Activated naive CD8-positive, alpha-beta T cell treated with anti-CD3 and anti-CD28 coated beads, Interleukin-2, amount 50 U/mL, for 24 hours (primary cell): ENCODE data around the gene PLVAP.

Source experiments
- ATAC-seq: fragments of 150-1000 bp; cut with Tn5 transposase; one replicate; pipeline ENCODE4 v1.10.0; 2021
- DNase-seq: peaks from one replicate; pipeline ENCODE4 v3.0.0; 2021
- H3K27ac Mint-ChIP-seq: one replicate; pipeline ENCODE4 v1.8.0; 2021; ENCODE audit warnings: mild to moderate bottlenecking, mixed read lengths
- H3K27me3 Mint-ChIP-seq: one replicate; pipeline ENCODE4 v1.8.0; 2021; ENCODE audit warnings: mixed read lengths
- H3K36me3 Mint-ChIP-seq: one replicate; pipeline ENCODE4 v1.8.0; 2021; ENCODE audit warnings: low read depth, mixed read lengths
- H3K4me1 Mint-ChIP-seq: one replicate; pipeline ENCODE4 v1.8.0; 2021; ENCODE audit warnings: mixed read lengths
- H3K4me3 Mint-ChIP-seq: one replicate; pipeline ENCODE4 v1.8.0; 2021; ENCODE audit warnings: mild to moderate bottlenecking, moderate library complexity, mixed read lengths
- H3K9me3 Mint-ChIP-seq: one replicate; pipeline ENCODE4 v1.8.0; 2021; ENCODE audit warnings: mixed read lengths

Gene PLVAP

DNA sequence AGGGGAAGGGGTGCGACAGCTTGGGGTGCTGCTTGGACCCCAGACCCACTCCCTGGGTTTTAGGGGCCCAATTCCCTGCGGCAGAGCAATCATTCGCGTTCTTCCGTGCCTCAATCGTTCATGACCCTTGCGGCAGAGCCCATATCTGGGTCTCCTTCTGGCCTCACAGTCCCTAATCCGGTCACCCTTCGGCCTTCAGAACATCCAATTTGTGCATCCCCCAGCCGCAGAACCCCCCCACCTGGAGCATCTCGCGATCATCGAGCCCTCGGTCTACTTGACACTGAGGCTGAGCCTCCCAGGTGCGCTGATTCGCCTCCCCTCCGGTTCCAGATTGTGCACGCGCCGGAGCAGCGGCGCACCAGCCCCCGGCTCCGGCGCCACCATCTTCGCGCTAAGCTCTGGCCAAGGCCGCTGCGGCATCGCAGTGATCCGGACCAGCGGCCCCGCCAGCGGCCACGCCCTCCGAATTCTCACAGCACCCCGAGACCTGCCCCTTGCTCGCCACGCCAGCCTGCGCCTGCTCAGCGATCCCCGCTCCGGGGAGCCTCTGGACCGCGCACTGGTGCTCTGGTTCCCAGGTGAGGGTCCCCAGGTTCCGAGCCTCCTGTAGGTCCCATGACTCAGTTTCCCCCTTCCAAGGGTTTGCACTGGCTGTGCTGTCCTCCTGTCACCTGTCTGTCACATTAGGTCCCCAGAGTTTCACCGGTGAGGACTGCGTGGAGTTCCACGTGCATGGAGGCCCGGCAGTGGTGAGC lies 39.3 kb downstream of the PLVAP start:
- DNase-seq (peak; percentile 62), ATAC-seq (no peak)
- peak overlapping the region; percentile 86 for H3K27ac Mint-ChIP-seq
- H3K9me3 Mint-ChIP-seq: no peaks in the 10 kb centered on the region
- peaks cover 2% of the 10 kb centered on the region for H3K36me3 Mint-ChIP-seq
- peak overlapping the region; percentile 95 for H3K4me3 Mint-ChIP-seq
- no peaks in the 10 kb centered on the region for H3K27me3 Mint-ChIP-seq
- H3K4me1 Mint-ChIP-seq: peaks cover 28% of the 10 kb centered on the region

DNA sequence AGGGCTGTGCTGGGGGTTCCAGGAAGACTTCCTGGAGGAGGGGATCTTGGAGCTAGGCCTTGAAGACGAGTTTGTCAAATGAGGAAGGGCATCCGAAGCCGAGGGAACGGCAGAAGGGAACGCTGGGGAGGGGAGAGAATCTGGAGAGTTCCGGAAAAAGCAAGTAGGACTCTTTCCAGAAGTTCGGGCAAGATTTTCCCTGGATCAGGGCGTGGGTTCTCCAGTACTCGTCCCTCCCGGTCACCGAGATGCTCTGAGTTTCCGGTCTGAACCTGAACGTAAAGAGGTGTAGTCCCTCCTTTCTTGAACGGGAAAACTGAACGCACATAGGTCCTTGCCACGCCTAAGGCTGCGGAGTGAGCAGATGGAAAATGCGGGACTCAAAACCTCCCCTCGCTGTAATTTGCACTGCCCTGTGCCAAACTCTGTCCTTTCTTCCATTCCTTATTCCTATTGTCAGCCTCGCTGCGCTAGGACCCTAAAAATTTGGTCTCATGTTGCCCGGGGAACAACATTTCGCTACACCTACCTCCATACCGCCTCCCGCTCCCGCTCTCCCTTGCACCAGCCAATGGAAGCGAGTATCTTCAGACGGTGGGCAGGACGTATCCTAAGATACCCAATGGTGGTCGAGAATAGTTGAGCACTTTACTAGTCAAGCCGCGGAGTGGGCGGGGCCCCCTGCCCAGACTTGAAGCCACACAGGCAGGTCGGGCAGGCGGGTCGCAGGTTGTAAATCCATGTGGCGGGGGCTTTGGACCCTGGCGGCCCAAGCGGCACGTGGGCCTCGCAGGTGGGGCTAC lies 40.1 kb downstream of the PLVAP start, which contains the start of gene GTPBP3:
Gene GTPBP3, plus strand, starts transcription at position 682 of the 803 bp plus-strand sequence. Its CDS starts 59 bp downstream, at position 741.
- no peaks in the 10 kb centered on the region for H3K9me3 Mint-ChIP-seq
- H3K4me1 Mint-ChIP-seq: peaks cover 28% of the 10 kb centered on the region

DNA sequence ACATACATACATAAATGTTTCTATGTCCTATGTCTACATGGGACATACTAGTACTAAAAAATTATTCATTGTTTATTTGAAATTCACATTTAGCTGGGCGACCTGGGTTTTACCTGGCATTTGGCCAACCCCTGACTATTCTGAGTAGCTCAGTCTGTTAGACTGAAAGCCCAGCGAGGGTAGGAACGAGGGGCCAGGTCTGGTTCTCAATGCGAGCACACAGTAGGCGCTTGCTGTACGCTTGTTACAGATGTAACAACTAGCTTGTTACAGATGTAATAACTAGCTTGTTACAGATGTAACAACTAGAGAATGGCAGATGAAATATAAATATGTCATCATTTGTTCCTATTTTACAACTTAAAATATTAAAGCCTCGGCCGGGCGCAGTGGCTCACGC lies 41.6 kb downstream of the PLVAP start:
- no peaks in the 10 kb centered on the region for H3K9me3 Mint-ChIP-seq
- H3K36me3 Mint-ChIP-seq: no peaks in the 10 kb centered on the region
- H3K4me3 Mint-ChIP-seq: no peak overlapping the region
- DNase-seq: no peak
- peaks cover 28% of the 10 kb centered on the region for H3K4me1 Mint-ChIP-seq
- no peak for ATAC-seq
- no peaks in the 10 kb centered on the region for H3K27me3 Mint-ChIP-seq
- H3K27ac Mint-ChIP-seq: no peak overlapping the region

More for the DNA sequence above, 40.1 kb downstream of the PLVAP start, which contains the start of gene GTPBP3:
- Mint-ChIP-seq H3K27ac (peak within 1 kb of the TSS; percentile 86), H3K27me3 (no peaks in the 10 kb centered on the region), H3K36me3 (no peaks in the 10 kb centered on the region), H3K4me3 (peak within 1 kb of the TSS; percentile 95)
- DNase-seq (peak; percentile 94), ATAC-seq (peak; percentile 93)

DNA sequence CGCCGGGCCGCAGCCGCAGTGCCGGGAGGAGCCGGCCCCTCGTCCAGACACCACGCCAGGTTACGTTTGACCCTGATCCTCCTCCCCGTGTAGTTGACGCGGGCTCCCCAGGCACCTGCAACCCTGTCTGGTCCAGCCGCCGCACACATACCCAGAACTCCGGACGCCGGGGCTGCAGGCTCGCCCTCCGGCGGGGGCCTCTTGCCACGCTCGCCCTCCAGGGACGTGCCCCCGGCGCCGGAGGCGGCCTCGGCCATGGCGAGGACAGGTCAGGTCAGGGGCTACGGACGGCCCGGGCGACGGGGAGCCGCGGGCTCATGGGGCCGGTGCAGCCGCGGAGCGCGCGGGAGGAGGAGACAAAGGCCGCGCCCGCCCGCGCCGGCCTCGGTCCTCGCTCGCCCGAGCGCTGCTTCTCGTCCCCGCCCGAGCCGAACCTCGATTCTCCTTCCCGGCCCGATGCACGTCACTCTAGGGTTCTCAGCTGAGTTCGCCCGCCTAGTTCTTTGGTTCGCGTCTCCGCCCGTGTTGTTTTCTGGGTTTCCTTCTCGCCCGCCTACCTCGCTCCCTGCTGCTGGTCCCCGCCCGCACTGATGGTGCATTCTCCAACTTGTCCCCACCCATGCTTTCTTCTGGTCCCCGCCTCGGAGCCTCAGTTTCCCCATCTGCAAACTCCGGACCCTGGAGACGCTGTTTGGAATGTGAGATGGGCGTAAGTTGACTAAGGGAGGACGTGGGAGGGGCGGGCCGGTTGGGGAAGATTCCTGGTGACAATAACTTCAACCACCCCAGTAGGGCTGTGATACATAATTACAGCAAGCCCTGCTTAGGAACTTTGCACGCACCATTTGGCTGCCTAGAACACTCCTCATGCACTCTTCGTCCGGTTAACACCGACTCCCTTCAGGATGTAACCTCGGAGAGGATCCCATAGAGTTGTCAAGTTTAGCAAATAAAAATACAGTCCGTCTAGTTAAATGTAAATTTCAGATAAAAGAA lies 42.4 kb downstream of the PLVAP start, which contains the start of gene ANO8:
Gene ANO8, minus strand, starts transcription at position 442 of the 996 bp plus-strand sequence. Its CDS starts 185 bp downstream, at position 257.
- Mint-ChIP-seq H3K36me3 (no peaks in the 10 kb centered on the region), H3K27ac (peak within 1 kb of the TSS; percentile 79), H3K4me3 (peak within 1 kb of the TSS; percentile 81), H3K9me3 (no peaks in the 10 kb centered on the region), H3K27me3 (no peaks in the 10 kb centered on the region), H3K4me1 (peaks cover 33% of the 10 kb centered on the region)
- peak; percentile 97 for DNase-seq
- peak; percentile 51 for ATAC-seq

DNA sequence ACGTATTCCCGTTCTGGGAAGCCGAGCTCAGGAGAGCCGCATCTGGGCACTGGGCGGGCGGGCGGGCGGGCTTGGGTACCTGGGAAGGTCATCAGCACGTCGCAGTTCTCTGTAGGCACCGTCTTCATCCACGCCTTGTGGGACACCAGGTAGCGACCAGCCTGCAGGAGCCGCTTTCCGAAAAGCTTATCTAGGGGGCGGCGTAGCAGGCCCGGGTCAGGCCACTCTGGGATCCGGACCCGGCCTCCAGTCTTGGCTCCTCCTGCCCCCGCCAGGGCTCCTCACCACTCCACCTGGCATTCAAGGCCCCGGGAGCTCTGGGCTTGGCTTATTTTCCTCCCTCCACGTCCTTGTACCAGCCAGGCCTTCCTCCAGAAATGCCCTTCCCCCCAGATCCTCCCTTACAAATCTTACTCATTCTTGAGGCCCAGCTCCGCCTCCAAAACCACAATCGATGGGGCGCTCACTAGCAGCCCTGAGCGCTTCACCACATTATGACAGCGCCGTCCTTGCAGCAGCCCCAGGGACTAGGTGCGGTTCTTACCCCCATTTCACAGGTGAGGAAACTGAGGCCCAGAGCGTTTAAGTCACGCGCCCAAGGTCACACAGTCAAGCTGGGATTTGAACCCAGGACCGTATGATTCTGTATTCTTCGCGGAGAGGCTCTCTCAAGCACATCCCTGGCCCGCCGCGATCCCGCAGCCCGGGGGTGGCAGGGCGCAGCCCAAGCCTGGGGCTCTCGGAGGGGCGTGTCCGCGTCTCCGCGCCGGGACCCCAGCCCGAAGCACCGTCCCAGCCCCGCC lies 43.3 kb downstream of the PLVAP start:
- peak overlapping the region; percentile 78 for H3K4me3 Mint-ChIP-seq
- peak; percentile 79 for DNase-seq
- H3K27me3 Mint-ChIP-seq: no peaks in the 10 kb centered on the region
- H3K27ac Mint-ChIP-seq: peak overlapping the region; percentile 79
- no peaks in the 10 kb centered on the region for H3K36me3 Mint-ChIP-seq
- H3K9me3 Mint-ChIP-seq: no peaks in the 10 kb centered on the region
- ATAC-seq: peak; percentile 47
- H3K4me1 Mint-ChIP-seq: peaks cover 33% of the 10 kb centered on the region

DNA sequence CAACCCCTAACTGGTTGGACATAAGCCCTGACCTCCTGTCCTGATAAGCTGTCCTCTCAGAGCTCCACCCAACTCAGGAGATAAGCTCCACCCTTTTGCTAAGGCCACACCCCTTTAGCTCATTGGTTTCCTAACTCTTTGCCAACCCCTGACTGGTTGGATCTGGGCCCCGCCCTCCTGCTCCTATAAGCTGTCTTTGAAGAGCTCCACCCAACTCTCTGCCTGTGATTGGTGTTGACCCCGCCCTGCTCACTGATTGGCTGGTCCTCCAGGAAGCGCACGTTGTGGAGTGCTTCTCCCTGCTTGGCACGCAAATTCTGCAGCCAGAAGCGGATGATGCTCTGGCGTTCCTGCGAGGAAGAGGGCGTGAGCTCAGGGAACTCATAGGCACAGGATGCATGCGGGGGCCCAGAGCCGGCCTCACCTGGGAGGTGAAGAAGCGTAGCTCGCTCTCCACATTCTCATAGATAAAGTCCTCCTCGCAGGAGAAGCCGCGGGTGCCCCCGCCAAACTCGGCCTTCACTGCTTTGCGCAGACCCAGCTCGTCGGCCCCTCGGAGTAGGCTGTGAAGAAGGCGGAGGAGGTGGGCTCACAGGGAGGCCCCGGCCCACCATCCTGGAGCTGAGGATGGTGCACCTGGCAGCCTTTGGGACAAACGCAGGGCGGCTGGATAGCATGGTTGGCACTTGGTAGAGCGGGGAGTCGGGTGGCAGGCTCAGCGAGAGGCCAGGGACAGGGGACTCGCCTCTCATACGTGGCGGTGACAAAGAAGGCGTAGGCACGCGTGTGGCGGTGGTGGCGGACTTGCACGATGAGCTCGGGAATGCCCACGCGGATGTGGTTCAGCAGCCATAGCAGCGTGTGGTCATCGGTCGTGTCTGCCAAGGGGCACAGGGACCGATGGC lies 44.2 kb downstream of the PLVAP start:
- ATAC-seq: no peak
- peaks cover 26% of the 10 kb centered on the region for H3K4me1 Mint-ChIP-seq
- H3K27me3 Mint-ChIP-seq: no peaks in the 10 kb centered on the region
- H3K4me3 Mint-ChIP-seq: no peak overlapping the region
- H3K36me3 Mint-ChIP-seq: no peaks in the 10 kb centered on the region
- no peaks in the 10 kb centered on the region for H3K9me3 Mint-ChIP-seq
- no peak overlapping the region for H3K27ac Mint-ChIP-seq
- DNase-seq: peak; percentile 52

DNA sequence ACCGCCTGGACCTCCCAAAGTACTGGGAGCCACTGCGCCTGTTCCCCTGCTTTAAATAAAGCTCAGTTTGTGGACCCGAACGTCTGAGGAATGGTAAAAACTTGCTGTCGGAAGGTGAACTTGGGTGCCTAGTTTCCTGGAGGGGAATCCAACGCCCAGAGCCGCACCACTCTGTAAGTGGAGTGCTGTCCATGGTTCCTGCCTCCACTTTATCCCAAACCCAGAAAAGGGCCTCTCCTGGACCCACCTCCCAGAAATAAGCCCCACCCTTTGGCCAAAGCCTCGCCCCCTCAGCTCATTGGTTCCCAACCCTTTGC lies 44.8 kb downstream of the PLVAP start:
- Mint-ChIP-seq H3K27ac (no peak overlapping the region), H3K4me3 (no peak overlapping the region), H3K36me3 (no peaks in the 10 kb centered on the region), H3K9me3 (no peaks in the 10 kb centered on the region), H3K27me3 (no peaks in the 10 kb centered on the region), H3K4me1 (peaks cover 26% of the 10 kb centered on the region)
- no peak for ATAC-seq
- DNase-seq: no peak

DNA sequence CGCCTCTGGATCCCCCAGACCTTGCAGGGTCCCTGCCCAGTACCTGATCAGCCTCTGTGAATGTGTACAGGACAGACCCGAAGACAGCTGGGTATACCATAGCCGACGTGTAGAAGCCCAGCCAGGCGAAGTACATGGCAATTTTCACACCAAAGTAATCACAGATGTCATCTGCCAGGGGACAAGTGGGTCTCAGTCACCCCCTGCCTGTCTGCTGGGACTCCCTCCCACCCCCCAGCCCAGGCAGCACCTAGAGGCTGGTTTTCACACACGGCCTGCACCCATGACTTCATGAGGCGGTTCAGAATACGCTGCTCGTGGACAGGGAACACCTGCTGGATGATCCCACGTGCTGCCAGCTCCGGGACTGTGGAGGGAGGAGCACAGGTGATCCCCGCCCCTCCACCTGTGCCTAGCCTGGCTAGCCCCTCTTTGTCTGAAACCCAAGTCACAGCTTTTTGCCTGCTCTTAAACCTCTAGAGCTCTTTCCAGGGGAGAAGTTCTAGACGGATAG lies 46.0 kb downstream of the PLVAP start:
- Mint-ChIP-seq H3K9me3 (no peaks in the 10 kb centered on the region), H3K4me1 (peaks cover 25% of the 10 kb centered on the region), H3K36me3 (no peaks in the 10 kb centered on the region), H3K27me3 (no peaks in the 10 kb centered on the region), H3K4me3 (no peak overlapping the region), H3K27ac (no peak overlapping the region)
- no peak for DNase-seq
- ATAC-seq: no peak

DNA sequence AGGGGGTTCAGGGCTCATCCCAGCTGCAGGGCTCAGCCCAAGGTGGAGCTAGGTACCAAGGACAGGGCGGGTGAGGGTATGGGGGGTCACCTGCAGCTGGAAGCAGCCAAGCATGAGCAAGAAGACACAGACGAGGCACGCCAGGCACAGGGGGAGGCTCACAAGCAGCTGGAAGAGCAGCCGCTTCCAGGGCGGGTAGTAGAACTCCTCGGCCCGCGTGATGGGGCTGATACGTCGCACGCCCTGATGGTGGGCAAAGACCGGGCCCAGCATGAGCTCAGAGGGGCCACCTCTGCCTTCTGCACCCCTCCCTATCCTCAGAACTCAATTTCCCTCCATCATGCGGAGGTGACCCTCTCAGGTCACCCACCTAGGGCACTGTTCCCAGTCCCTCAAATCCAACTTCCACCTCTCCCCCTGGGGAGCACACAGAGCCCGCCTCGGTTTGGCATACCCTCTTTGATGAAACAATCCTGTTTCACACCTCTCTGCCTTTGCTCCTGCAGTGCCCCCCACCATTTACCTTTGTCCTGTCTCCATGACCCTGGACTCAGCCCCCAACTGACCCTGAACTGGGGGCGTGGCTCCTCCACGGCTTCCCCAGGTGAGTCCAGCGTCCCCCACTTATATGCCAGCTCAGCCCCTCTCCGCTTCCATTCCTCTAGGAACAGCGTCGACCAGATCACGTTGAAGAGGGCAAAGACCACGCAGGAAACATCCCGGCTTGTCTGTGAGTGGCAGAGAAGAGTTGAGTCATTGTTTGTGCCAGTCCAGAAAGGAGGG lies 46.7 kb downstream of the PLVAP start:
- Mint-ChIP-seq H3K36me3 (no peaks in the 10 kb centered on the region), H3K27me3 (no peaks in the 10 kb centered on the region), H3K27ac (no peak overlapping the region), H3K4me1 (peaks cover 22% of the 10 kb centered on the region), H3K4me3 (no peak overlapping the region), H3K9me3 (no peaks in the 10 kb centered on the region)
- ATAC-seq: no peak
- DNase-seq: no peak

DNA sequence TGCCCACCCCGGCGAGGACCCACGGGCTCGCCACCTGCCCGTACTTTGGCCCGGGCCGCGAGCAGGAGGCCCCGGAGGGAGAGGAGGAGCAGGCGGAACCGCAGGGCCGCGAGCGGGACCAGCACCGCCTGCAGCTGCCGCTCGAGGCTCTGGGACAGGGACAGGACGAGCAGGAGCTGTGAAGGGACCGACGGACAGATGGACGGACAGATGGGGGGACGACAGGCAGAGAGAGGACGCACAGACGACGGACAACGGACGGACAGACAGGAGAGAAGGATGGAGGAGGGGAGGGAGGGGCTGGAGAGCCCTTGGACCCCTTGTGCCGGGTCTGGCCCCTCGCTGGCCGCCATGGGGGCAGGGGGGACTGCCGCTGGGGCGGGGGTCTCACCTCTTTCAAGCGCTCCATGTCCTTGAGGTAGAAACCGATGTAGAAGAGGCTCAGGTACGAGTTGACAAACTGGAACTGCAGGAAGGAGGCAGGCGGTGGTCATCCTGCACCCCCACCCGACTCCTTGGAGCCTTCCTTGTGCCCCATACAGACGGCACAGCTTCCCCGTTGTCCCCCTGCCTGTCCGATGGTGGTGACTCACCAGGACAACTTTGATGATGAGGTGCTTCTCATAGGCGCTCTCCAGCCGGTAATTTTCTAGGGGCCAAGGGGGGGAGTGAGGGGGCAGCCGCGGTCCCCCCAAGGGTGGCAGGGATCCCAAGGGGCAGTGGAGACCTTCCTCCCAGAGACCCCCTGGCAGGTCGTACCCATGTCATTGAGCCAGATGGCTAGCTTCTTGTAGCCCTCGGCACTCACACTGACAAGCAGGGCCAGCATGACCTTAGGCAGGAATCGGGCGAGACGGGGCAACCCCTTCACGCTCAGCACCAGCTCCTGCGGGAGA lies 47.5 kb downstream of the PLVAP start:
- H3K27ac Mint-ChIP-seq: no peak overlapping the region
- H3K4me1 Mint-ChIP-seq: peaks cover 15% of the 10 kb centered on the region
- ATAC-seq (no peak), DNase-seq (no peak)
- H3K4me3 Mint-ChIP-seq: no peak overlapping the region
- no peaks in the 10 kb centered on the region for H3K9me3 Mint-ChIP-seq
- H3K36me3 Mint-ChIP-seq: no peaks in the 10 kb centered on the region
- no peaks in the 10 kb centered on the region for H3K27me3 Mint-ChIP-seq

DNA sequence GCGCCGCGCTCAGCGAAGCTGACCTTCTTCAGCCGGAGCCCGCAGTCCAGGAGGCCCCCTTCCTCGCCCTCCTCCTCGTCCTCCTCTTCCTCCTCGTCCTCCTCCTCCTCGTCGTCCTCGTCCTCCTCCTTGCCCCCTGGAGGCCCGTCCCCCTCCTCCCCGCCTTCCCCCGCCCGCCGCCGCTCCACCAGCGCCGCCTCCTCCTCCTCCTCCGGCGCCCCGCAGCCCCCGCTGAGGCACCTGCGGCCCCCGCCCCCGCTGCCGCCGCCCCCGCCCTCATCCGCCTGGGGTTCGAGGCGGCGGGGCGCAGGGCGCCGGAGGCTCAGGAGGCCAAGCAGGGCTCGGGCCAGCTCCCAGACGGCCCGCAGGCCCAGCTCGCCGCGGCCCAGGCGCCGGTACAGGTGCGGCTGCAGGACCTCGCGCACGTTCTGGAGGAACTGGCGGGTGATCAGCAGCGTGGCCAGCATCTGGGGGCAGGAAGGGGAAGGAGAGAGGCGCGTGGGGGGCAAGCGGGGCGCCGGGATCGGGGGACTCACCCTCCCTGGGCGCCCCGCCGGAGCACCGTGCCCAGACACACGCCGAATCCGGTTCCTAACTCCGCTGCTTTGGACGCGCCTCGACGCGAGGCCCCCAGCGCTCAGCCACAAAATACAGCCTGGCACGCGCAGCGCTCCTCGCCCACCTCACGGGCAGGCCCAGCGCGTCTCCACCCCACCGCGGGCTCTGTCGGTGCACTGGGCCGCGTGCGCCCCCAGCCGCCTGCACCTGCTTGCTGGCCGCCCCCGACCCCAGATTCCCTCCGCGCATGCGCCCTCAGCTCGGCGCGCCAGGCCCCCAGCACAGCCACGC lies 48.4 kb downstream of the PLVAP start:
- Mint-ChIP-seq H3K27me3 (no peaks in the 10 kb centered on the region), H3K4me1 (peaks cover 11% of the 10 kb centered on the region), H3K27ac (no peak overlapping the region), H3K9me3 (no peaks in the 10 kb centered on the region), H3K36me3 (no peaks in the 10 kb centered on the region), H3K4me3 (no peak overlapping the region)
- DNase-seq (peak; percentile 19), ATAC-seq (no peak)
